ENCODE measurements around the gene RASSF5. TPM values are rescaled to one million over a fixed set of nuclear protein-coding genes. Genes with fewer than 3 reads are reported as not detected.

RASSF5 gene
- total and polyA plus RNA-seq, 2 donors (not counting 1 experiment from before 2014, with no cell fraction given) = 69.7 to 146 TPM

GRCh38 chr1:206500046-206500445 lies 7.3 kb upstream of the RASSF5 start:
- ATAC-seq (ENCODE audit: low read depth) (no peak), DNase-seq (no peak)
- no peak overlapping the region for H3K4me3 ChIP-seq (ENCODE audit: control extremely low read depth in 1 of 5, extremely low read depth in 1 of 5, insufficient read depth in 1 of 5, low read depth in 2 of 5, low read length in 4 of 5)
- ChIA-PET CTCF (interaction anchor here (0.7 to 1.1 kb wide), 6 partner anchors 10 to 231 kb away, joined by 3 to 6 read pairs (median 3); partner anchors contain the start of gene IKBKE), POLR2A (no interaction called here)
- H3K27me3 ChIP-seq (replicated peaks in 1 of 4; ENCODE audit: control extremely low read depth in 1 of 4, control insufficient read depth in 3 of 4, insufficient read depth in 4 of 4, low read length in 3 of 4) = no peaks in the 10 kb centered on the region
- peaks cover 10% of the 10 kb centered on the region for H4K20me1 ChIP-seq (ENCODE audit: control insufficient read depth, insufficient read depth, low read length, poor library complexity, severe bottlenecking)
- 100% methylated on average over 1 of the region's 3 CpGs for WGBS (ENCODE audit: insufficient coverage)
- no peaks in the 10 kb centered on the region for H3K9me3 Mint-ChIP-seq (ENCODE audit: insufficient read depth)
- no peak overlapping the region for H2AFZ ChIP-seq (ENCODE audit: insufficient read depth, low read depth, low read length, poor library complexity, severe bottlenecking)
- intact Hi-C loops (cut with micrococcal nuclease) = no loop called here
- peaks cover 43% of the 10 kb centered on the region for H3K4me1 Mint-ChIP-seq
- TF ChIP-seq, protein P1, sequence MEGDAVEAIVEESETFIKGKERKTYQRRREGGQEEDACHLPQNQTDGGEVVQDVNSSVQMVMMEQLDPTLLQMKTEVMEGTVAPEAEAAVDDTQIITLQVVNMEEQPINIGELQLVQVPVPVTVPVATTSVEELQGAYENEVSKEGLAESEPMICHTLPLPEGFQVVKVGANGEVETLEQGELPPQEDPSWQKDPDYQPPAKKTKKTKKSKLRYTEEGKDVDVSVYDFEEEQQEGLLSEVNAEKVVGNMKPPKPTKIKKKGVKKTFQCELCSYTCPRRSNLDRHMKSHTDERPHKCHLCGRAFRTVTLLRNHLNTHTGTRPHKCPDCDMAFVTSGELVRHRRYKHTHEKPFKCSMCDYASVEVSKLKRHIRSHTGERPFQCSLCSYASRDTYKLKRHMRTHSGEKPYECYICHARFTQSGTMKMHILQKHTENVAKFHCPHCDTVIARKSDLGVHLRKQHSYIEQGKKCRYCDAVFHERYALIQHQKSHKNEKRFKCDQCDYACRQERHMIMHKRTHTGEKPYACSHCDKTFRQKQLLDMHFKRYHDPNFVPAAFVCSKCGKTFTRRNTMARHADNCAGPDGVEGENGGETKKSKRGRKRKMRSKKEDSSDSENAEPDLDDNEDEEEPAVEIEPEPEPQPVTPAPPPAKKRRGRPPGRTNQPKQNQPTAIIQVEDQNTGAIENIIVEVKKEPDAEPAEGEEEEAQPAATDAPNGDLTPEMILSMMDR (IDR thresholded peaks at IDR 0.05) = no peak
- TF ChIP-seq EZH2 (IDR thresholded peaks at IDR 0.05; ENCODE audit: borderline replicate concordance, insufficient read depth, low read depth, low read length, poor library complexity, severe bottlenecking) = no peak
- no peaks in the 10 kb centered on the region for H3K27me3 Mint-ChIP-seq
- H3K36me3 ChIP-seq (replicated peaks in 1 of 2; ENCODE audit: control extremely low read depth in 1 of 2, control insufficient read depth in 1 of 2, extremely low read depth in 1 of 2, insufficient read depth in 2 of 2, low read length in 1 of 2) = peaks cover 0 to 3% of the 10 kb centered on the region in 2 experiments
- H3K27ac ChIP-seq (ENCODE audit: low read length in 2 of 2) = no peak overlapping the region
- H3K4me2 ChIP-seq (replicated peaks; ENCODE audit: low read depth, low read length, poor library complexity, severe bottlenecking) = no peak overlapping the region
- H3K4me1 ChIP-seq (ENCODE audit: control insufficient read depth in 2 of 2, insufficient read depth in 2 of 2, low read length in 2 of 2) = peaks cover 29 to 34% of the 10 kb centered on the region in 2 donors
- H3K9me3 ChIP-seq (ENCODE audit: control extremely low read depth in 1 of 3, control insufficient read depth in 2 of 3, insufficient read depth in 1 of 3, low read length in 2 of 3) = no peaks in the 10 kb centered on the region
- H3K79me2 ChIP-seq (ENCODE audit: control insufficient read depth, insufficient read depth, low read length) = no peaks in the 10 kb centered on the region
- no peak overlapping the region for H3K4me3 Mint-ChIP-seq
- no peak overlapping the region for H3K27ac Mint-ChIP-seq
- no peak overlapping the region for H3K9ac ChIP-seq (ENCODE audit: low read length)

- TF ChIP-seq, protein P1 (IDR thresholded peaks at IDR 0.05) = no peak
- no peak for TF ChIP-seq EZH2 (IDR thresholded peaks at IDR 0.05; ENCODE audit: borderline replicate concordance, insufficient read depth, low read depth, low read length, poor library complexity, severe bottlenecking)
- H3K27ac ChIP-seq (ENCODE audit: low read length in 2 of 2) = no peak overlapping the region
- H3K27ac Mint-ChIP-seq = no peak overlapping the region
- H2AFZ ChIP-seq (ENCODE audit: insufficient read depth, low read depth, low read length, poor library complexity, severe bottlenecking) = no peak overlapping the region
- 91% methylated on average over 4 of the region's 5 CpGs for WGBS (ENCODE audit: insufficient coverage)
- no peak overlapping the region for H3K4me3 ChIP-seq (ENCODE audit: control extremely low read depth in 1 of 5, extremely low read depth in 1 of 5, insufficient read depth in 1 of 5, low read depth in 2 of 5, low read length in 4 of 5)
- intact Hi-C loops (cut with micrococcal nuclease) = no loop called here
- no peaks in the 10 kb centered on the region for H4K20me1 ChIP-seq (ENCODE audit: control insufficient read depth, insufficient read depth, low read length, poor library complexity, severe bottlenecking)
- ChIA-PET CTCF (interaction anchor here (1.5 to 3.4 kb wide), 2 partner anchors 82 to 162 kb away, joined by 3 to 10 read pairs; no protein-coding TSS in a partner anchor), POLR2A (no interaction called here)
- peaks cover 36% of the 10 kb centered on the region for H3K4me1 Mint-ChIP-seq
- H3K9me3 ChIP-seq (ENCODE audit: control extremely low read depth in 1 of 3, control insufficient read depth in 2 of 3, insufficient read depth in 1 of 3, low read length in 2 of 3) = no peaks in the 10 kb centered on the region
- H3K4me1 ChIP-seq (ENCODE audit: control insufficient read depth in 2 of 2, insufficient read depth in 2 of 2, low read length in 2 of 2) = peaks cover 18 to 28% of the 10 kb centered on the region in 2 donors
- H3K79me2 ChIP-seq (ENCODE audit: control insufficient read depth, insufficient read depth, low read length) = no peaks in the 10 kb centered on the region
- H3K36me3 ChIP-seq (replicated peaks in 1 of 2; ENCODE audit: control extremely low read depth in 1 of 2, control insufficient read depth in 1 of 2, extremely low read depth in 1 of 2, insufficient read depth in 2 of 2, low read length in 1 of 2) = peaks cover 0 to 3% of the 10 kb centered on the region in 2 experiments
- no peak overlapping the region for H3K4me3 Mint-ChIP-seq
- H3K27me3 Mint-ChIP-seq = peaks cover 4% of the 10 kb centered on the region
- peaks cover 0 to 7% (median 2%) of the 10 kb centered on the region in 4 experiments for H3K27me3 ChIP-seq (replicated peaks in 1 of 4; ENCODE audit: control extremely low read depth in 1 of 4, control insufficient read depth in 3 of 4, insufficient read depth in 4 of 4, low read length in 3 of 4)
- DNase-seq = no peak
- no peak overlapping the region for H3K9ac ChIP-seq (ENCODE audit: low read length)
- no peak overlapping the region for H3K4me2 ChIP-seq (replicated peaks; ENCODE audit: low read depth, low read length, poor library complexity, severe bottlenecking)
- ATAC-seq (ENCODE audit: low read depth) = no peak
- no peaks in the 10 kb centered on the region for H3K9me3 Mint-ChIP-seq (ENCODE audit: insufficient read depth)
Observed at GRCh38 chr1:206501881-206502280, 5.5 kb upstream of the RASSF5 start.

Data from B cell (primary cell).